Left hindlimb (tissue), 1 donor: ENCODE data around the gene HOXA9.
A peak's percentile ranks its signal among the peaks of the same experiment; 100 is the strongest.

Experiments
- DNase-seq: peaks from one replicate; pipeline ENCODE4 v3.0.0-alpha.2; 2018

HOXA9 gene

DNA sequence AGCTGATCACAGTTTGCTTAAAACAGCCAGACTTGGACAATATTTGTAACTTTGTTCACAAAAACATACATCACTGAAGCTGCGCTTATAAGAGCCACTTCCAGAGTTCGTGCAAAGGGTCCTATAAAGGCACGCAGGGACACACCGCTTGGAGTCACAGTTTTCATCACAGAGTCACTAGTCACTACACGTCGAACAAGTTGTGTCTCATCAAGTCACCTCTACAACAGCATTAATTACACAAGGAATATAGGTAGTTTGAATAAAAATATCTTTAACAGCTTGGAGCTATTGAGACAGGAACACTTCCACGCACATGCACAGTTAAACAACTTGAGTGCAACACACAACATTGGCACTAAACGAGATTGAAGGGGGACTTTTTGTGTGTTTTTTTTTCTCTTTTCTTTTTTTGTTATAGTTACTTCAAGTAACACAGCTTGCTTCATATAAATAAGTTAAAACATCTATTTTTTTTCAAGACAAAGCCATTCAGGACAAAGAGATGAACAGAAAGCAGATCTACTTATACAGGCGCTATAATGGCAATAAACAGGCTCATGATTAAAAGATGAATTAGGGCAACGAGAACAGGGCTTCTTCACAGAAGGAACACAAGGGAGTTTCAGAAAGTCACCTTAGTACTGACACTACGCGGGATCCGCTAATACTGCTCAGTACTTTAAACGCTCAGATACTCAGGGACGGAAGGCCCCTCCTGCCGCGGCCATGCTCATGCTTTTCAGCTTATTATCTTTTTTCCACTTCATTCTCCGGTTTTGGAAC is 24.0 kb downstream of the HOXA9 start:
- DNase-seq, result no peak

DNA sequence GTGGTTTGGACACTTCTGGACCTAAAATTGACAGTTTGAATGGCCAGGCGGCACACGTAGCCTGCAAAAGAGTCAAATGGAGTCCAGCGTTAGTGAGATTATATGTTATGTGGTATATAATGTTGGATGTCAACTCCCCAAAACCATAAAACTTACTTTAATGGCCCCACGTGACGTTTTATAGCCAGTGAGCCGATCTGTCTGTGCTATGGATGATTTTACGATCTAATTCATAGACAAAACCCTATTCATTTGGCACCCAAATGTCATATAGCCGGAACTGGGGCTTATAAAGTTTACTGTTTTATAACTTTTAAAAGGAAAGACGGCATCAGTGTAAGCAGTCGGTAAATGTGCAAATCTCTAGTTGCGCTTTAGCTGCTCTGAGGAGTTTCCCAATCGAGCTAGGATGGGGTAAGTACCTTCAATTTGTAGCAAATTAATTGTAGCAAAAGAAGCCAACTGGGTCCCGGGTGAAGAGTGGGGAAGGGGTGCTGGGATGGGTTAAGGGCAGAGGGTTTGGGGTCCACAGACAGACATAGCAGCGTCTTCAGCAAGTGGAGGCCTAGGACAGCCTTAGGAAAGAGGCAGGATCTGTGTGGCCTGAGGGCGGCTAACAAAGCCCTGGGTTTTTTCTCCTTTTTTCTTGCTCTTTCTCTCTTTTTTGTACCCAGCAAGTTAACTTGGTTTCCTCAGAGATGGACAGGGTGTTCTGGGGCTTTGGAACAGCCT is 25.0 kb downstream of the HOXA9 start:
- DNase-seq, result peak; percentile 51

DNA sequence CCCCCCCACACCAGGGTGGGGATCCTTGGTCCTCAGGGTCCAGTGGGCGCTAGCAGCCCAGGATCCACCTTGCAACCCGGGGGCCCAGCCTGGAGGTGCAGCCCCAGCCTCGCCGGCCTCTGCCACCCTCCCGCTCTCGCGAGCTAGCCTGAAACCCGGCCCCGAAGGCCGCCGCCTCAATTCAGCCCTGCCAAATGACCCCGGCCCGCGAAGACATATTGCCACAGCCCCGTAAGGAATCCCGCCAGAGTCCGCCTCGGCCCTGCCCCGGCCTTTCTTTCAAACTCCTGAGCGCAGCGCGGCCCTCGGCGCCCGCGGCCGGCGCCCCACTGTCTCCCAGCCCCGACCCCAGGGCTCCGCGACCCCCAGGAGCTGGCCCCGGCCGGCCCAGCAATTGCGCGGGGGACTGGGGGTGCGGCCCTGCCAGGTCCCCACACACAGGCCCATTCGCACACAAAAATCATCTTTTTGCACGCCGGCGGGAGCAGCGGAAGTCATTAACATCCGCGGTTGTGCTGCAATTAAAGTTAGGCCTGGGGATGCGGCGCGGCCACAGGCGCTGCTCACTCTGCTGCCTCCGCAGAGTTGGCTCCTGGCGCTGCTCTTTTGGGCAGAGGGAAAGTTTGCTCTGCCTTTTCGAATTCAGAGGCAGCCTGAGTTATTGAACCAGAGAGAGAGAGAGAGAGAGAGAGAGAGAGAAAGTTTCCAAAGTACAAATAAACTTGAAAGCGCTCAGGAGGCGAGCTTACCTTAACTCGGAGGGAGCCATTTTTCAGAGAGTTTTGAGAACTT is 25.8 kb downstream of the HOXA9 start:
- DNase-seq, result peak; percentile 54

DNA sequence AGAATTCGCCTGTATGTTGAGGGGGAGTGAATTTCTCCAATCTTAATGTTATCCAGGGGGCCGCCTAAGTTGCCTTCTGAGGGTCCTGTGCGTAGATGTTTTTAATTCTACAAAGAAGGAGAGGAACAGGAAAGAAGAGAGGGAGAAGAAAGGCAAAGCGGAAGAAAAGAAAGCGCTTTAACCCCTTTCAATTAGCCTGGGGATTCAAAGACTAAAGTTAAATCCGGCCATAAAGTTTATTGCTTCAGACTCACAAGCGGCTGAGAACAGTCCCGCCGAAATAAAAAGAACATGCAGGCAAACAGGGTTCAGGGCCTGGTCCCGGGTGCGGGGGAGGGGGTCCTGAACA is 26.4 kb downstream of the HOXA9 start:
- DNase-seq, result no peak

DNA sequence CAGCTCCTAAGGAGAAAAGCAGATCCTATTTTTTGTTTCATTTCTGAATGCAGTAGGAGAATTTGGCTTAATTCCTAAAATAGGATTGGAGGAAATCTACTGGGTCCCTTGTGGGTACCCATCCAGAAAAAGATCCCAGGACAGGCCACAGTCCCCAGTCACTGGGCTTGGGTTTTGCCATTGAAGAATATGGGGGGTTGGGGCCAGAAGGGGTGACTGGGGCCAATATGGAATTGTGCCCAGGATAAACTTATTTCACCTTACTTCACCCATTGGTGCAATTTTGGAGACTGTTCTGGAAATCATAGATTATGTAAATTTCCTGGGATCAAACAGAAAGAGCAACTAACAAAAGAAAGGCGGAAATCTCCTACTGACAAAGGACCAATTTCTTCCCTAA is 26.9 kb downstream of the HOXA9 start:
- DNase-seq, result no peak

DNA sequence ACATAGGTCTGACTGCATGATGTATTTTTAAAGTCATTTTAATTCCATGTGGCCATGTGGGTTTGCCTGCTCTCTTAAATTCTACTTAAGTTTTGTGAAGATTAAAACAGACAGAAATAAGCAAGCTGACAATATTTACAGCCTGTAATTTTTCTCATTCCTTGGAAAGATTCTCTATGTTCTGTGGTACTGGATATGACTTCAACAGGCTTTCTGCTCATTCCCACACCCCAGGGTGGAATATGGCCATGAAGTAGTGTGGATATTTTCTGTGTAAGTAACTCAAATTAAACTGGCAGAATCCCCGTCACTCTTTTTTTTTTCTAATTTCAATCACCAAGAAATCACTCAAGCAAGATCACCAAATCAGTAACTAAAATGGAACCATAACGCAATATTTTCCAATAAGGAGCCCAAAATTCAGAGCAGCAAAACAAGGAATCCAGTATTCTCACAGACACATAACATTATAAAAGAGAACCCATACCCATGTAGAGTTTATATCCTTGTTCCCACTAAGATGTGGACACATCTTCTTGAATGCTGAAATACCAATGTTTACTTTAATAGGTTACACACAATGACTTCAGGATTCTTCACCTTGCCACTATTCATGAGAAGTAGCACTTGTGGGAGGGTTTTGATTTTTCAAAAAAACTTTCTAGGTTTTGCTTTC is 27.6 kb downstream of the HOXA9 start:
- no peak for DNase-seq

DNA sequence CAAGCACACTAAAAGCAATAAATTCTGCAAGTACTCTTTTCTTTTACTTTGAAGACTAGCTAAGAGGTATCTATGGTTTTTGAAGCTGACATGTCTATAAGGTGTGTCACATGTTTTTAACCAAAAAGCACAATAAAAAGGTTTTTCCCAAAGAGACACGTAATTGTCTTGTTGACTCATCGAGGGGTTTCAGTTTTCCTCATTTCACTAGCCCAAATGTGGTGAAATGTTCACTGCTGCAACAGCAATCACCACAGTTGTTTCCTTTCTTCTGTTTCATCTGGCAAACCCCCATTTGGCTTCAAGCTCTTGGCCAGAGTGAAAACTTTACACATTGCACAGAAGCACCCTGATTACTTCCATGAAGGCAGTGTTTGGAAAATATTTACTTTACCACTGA is 30.9 kb downstream of the HOXA9 start:
- DNase-seq, result peak; percentile 40

DNA sequence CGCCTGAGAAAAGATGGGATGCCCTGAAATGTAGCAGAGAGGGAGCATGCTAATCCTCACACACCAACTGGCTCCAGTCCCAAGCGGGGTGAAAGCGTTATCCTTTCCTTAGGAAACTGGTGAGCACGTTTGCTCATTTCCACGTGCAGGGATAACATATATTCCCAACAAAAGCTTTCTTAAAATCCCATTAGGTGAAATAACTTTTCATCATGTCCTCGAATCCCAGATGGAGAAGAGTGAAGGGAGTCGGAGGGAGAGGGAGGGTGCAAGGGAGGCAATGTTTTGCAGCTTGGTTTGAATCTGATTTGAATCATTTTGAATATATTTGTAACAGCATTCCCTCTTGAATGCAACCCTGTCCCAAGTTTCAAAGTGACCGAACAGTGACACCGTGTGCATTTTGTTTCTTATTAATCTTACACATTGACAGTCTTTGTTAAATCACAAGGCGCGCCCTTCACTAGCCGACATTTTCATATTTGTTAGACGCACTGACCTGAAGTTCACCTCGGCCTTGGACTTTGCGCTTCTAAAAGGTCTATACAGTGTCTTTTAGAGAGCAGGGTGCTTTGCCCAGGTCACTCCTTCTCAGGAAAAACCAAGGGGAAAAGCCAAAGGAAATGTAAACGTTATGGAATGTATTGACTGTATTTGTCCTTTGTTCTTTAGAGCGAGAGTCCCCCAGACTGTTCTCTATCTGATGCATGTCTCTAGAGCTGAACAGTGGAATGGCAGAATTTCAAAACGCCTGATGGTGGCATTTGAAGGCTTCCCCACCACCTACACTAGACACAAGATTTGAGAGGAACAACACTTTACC is 31.7 kb downstream of the HOXA9 start:
- DNase-seq, result no peak

DNA sequence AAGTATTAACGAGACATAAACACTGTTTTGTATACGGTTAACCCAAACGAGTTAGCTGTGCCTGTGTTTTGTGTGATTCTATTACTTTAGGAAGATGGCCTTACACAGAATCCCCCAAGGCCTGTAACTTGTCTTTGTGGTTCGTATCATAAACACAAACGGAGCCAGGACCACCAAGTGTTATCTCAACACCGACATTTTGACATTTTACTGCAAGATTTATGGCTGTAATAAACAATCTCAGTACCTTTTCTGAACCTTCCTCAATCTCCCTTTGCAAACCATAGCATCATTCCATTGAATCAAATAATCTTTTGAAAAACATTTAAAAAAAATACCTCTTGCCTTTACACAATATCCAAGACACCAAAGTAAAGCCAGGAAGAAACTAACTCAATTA is 32.4 kb downstream of the HOXA9 start:
- DNase-seq, result no peak

DNA sequence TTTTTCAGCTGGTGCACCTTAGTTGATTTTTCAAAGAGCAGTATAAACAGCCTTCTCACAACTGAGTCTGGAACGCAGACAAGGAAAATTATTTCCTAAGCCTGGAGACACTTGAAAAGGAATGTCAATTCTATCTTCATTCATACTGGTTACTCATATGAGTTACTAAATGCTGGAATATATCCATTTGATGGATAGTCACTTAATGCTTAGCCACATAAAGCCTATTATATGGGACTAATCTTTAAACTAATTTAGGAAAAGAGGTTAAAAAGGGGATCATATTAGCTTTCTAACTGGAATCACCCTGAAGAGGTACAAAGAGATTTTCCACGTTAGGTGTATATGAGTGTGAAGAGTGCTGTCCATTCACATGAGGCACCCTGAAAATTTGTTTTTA is 33.1 kb downstream of the HOXA9 start:
- no peak for DNase-seq

DNA sequence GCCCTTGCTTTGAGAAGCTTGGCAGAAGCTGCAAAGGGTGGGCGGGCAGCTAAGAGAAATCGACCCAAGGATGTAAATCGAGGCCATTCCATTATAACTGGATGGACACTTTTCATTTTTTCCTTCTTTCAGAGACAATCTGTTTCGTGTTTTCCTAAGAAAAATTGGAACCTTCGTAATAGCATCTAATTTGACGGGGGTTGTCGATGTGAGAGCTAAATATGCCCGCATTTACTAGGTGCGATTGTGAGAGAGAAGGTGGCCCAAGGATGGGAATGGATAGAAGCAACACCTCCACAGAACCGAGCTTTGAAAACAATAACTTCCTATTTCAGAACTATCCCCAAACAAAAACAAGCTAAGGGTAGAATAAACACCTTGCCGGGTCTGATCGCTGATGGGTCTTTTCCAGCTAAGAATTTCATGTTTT is 33.9 kb downstream of the HOXA9 start:
- no peak for DNase-seq

DNA sequence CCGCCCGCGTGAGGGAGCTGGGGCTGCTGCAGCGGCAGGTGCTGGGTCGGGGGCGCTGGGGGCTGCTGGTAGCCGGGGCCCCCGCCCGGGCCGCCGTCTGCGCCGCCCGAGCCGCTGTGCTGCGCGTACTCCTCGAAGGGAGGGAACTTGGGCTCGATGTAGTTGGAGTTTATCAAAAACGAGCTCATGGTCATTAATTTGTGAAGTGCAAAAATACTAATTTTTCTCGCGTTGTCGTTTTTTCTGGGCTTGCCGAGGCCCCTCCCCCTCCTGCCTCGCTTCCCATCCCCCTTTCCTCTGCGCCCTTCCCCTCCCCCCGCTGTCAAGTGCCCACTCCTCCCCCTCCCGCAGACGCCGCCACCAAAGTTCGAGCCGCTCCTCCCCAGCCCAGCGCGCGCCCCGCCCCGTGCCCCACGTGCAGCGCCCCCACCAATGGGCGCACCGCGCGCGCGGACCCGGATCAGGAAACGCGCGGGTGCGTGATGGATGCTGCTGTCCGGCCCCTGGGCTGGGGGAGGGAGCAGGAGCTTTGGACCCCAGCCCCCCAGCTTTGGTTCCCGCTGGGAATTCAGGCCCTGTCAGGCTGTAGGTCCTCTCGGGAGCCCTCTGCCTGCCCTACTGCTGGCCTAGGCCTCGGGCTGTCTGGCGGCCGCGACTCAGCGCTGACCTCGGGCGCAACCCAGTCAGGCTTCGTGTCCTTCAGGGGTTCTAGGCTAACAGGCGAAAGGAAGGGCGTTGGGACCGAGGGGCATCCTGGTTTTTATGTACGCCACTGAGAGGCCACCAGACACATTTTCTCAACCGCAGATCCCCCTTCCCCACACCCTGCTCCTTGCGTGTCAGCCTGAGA is 34.6 kb downstream of the HOXA9 start, which contains the start of gene HOXA4:
TSS of gene HOXA4 (minus strand) at position 218 of the 850 bp plus-strand sequence. CDS start at position 194, 24 bp downstream.
- DNase-seq, result peak; percentile 94

DNA sequence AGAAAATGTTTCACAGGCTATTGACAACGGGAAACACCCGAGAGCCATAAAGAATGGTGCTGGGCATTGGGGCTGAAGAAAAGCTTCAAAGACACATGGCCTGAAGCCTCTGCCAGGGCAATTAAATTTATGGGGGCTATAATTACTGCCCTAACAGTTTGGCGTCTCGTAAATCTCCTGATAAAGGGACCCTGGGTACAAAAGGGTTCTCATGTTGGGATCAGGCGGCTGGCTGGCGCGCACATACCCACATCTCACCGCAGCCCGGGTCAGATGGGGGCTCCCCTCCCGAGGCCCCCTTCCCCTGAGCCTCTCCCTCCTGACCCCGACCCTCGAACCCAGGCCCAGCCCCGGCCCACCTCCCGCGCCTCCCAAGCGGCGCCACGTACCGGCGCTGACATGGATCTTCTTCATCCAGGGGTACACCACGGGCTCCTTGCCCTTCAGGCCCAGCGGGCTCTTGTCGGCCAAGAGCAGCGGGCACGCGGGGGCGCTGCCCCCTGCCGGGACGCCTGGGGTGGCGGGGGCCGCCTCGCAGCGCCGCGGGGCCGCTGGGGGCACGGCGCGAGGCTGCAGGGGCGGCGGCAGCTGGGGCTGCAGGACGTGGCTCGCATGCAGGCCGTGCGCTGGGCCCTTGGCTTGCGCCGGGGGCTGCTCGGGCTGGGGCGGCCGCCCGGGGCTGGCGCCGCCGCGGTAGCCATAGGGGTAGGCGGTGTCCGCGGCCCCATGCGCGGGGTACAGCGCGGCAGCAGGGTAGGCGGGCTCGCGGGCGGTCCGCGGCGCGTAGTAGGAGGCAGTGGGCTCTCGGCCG is 35.4 kb downstream of the HOXA9 start:
- peak; percentile 47 for DNase-seq

DNA sequence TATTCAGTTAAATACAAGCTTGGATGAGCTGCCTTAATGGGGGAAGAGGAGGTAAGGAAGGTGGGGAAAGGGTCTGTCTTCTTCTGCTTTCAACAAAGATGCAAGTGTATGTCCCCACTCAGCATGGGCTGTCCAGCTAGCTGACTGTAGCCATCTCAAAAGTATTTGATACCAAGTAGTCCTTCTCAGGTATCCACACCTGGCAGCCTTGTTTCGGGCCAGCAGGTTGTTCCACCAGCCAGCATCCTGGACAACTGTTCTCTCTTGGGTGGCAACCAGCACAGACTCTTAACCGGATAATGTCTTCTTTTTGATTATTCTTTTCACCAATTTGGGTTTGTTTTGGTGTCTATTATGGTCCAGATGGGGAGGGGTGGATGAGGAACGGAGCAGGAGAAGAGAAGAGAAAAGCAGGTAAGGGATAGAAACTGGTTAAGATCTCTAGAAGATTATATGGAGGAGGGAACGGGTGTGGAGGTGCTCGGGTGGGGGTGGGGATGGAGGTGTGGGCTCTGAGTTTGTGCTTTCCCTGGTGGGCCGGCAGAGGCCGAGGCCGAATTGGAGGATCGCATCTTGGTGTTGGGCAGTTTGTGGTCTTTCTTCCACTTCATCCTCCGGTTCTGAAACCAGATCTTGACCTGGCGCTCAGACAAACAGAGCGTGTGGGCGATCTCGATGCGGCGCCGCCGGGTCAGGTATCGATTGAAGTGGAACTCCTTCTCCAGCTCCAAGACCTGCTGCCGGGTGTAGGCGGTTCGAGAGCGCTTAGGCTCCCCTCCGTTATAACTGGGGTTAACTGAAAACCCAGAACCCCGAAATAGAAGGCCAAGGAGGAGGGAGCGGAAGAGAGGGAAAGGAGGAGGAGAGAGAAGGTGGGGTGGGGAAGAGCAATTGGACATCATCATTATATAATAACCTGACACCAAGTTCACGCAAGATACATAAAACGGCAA is 36.3 kb downstream of the HOXA9 start:
- DNase-seq, result peak; percentile 32

DNA sequence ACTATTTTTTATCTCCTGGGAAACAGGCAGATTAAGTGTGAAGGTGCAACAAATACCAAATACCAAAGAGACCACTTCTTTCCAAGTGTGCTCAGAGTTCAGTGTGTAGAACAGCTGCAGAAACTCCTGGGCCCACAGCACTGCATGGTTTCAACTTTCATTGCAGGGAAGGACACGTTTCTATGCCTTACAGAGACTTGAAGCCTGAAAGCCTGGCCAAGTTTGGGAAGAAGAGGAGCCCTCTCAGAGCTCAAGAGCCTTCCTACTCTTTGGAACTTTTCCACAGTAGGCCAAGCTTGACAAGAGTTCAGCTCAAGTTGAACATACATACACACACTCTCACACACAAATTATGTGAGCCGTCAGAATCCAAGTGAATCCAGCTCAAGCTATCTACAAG is 37.3 kb downstream of the HOXA9 start:
- DNase-seq, result peak; percentile 72

DNA sequence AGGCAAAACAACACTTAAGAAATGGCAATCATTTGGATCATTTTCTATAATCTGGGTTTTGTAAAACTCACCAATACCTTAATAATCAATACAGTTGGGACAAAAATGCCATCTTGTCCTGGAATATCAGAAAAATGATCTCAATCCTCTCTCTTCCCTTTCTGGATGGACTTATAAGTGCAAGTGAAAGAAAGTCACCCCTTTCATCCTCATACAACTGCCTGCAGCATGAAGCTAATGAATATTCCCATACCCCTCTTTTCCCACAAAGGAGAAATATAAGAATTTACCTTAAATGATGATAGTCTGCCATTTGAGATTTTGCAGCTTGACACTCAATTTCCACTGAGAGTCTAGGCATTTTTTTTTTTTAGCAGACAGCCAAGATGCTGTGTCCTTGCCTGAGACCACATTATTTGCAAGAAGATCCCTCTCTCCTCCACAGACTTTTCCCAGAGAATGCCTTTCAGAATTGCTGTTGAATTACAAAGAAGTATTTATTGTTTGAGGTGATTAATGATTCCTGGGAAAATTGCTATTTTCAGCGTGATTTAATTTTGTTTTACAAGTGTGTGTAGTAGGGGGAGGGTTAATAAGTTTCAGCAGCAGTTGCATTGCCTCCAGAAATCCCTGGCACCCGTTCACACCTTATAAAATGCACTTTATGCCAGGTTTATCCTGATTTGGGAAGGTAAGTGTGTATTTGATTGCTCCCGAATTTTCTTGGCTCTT is 38.6 kb downstream of the HOXA9 start:
- no peak for DNase-seq

DNA sequence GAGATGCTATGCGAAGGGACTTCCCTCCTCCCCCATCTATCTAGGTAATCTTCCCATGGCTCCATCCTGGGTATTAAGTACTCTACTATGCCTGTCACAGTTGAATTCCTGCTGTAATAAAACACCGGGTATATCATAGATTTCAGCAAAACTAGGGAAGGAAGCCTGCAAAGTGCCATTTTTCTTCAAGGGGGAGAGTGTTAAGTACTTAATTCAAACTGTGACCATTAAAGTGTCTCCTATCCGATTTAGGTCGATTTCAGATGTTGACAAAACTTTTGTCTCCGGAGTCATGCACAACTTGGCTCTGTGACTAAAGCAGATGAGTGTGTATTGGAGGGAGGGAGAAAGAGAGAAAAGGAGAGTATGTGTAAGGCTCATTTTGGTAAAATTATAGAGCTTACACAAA is 39.3 kb downstream of the HOXA9 start:
- DNase-seq, result no peak
